ENCODE measurements around the gene SLC6A17.

DNA sequence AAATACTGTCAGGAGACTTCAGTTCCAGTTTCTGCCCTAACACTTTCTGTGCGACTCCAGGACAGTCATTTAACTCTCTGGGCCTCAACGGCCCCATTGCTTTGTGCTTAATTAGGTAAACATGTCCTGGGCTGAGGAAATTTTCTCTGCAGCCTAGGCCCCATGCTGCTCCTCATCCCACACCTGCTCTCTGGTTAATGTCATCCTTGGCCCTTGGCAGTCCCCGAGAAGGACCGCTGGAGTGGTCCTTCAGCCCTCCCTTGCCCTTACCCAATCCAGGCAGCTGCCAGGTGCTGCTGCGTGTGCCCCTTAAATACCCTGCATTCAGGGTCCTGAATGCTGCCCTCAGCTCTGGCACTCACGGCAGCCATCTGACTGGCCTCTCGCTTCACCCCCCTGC, 19.3 kb upstream of the SLC6A17 start:
- TF ChIP-seq EP300 (IDR thresholded peaks at IDR 0.05): no peak
- no peak for TF ChIP-seq POLR2A (IDR thresholded peaks at IDR 0.05)
